Measurements from ENCODE around the gene HELZ.
"Not testable (repeated sequence)": the region's sequence is repeated elsewhere in the genome, so short reads cannot be mapped to it uniquely, and the experiment has no call there.

HELZ gene

DNA sequence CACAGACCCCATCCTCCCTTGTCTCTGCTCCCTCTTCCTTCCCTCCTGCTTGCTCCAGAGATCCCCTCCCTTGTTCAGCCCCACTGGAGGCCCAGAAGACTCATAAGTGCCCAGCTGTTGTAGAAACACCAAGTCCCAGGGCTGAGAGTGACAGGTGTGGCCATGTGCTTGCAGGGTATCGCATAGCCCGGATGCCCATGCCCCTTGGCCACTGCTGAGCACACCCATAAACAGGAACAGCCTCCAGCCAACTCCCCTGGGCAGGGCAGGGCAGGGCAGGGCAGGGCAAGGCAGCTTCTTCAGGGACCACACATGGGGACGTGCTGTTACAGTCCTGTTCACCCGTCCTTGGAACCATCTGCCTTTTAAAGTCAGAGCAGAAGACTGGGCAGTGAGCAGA lies 198.6 kb downstream of the HELZ start:
- no peak for DNase-seq

DNA sequence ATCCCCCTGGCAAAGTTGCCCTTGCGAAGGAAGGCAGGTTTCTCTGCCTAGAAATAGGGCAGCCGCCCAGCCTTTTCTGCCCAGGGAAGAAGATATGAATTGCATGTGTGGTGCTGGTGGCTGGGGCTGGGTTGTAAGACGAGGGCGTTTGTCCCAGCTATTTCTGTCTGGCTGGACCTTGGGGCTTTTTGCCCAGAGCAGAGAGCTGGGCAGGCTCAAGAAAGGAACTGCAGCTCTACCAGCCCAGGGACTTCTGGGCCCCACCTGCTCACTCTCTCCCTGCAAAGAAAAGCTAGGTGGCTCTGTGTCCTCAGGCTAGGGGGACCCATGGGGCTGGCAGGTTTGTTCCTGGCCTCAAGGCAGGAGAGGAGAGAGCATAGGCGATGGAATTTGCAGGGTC lies 200.1 kb downstream of the HELZ start:
- DNase-seq, result no peak

DNA sequence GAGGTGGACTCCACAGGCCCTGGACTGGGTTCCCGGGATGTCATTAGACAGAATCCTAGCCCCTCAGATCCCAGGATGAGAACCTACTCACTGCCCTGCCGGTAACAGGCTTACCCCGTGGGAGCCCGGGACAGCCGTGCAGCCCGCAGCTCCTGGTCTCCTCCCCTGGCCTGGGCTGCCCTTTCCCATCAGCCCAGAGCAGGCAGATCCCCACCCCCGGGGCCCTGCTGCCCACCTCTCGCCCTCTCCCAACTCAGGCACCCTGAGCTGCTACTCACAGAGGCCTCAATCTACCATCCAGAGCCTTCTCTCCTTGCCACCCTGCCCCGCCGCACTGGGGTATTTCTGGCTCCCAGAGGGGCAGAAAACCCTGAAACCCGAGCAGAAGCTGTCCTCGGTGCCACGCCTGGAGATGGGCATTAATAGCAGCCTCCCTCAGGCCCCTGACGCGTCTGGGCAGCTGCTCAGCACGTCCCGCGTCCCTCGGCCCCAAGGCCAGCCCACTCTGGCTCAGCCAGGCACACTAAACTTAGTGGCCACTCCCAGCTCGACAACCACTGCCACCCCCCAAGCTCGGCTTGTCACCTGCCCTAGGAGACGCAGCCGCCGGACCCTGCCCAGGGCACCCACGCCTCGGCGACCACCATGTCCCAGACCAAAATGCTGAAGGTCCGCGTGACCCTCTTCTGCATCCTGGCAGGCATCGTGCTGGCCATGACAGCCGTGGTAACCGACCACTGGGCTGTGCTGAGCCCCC lies 200.8 kb downstream of the HELZ start, which contains the start of gene CACNG1:
Gene CACNG1, plus strand, starts transcription at position 539 of the 757 bp plus-strand sequence. Its CDS starts 107 bp downstream, at position 646.
- DNase-seq, result no peak

DNA sequence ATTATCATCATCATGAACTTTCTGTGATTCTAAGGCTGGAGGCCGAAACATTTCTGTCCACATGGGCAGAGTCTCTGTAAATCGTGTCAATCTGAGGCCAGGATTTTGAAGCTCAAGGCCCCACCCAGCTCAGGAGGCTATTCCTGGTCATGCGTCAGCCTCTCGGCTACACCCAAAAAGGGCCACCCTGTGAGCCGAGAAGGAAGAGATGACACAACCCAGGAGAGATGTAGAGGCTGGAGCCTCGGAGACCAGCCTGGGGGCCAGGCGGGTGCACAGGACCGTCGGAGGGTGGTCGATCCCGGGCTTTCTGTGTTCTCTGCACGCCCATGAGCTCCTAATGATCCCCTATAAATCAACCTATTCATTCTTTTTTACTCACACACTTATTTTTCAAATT lies 201.7 kb downstream of the HELZ start:
- no peak for DNase-seq

DNA sequence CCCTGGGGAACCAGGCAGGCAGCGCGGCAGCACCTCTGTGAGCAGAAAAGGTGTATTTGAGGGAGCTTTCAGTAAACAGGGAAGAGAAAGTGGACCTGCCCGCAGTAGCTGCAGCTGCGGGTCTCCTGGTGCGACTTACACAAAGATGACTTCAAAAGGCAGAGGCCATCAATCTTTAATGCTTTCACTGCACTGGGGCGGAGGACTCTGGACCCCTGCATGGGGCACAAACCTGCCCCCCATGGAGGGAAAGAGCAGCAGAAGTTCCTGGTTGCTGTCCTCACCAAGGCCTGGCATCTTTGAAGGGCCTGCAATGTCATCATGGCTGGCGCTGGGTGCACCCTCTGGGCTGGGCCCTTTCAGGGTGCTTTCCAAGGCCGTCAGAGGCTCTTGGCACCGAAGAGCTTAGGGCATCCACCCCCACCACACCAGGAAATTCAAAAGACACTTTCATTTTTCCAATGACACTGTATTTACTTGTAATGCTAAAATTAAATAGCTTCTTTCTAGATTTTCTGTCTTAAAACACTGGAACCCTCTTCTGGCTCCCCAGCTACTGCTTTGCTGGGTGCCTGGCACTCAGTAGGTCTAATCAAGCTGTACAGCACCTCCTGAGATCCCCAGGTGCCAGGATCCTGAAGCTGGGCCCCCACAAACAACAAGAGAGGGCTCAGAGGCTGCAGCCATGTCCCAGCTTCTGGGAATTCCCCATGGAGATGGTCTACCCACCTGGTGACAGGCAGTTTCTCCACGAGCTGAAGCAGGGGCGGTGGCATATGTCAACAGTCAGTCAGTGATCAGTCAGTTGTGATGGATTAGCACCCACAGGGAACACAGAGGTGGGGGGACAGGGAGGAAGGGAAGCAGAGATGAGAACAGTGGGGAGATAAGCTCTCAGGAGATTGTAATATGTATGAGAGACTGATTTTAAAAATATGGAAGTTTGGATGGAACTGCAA lies 202.8 kb downstream of the HELZ start:
- no peak for DNase-seq

DNA sequence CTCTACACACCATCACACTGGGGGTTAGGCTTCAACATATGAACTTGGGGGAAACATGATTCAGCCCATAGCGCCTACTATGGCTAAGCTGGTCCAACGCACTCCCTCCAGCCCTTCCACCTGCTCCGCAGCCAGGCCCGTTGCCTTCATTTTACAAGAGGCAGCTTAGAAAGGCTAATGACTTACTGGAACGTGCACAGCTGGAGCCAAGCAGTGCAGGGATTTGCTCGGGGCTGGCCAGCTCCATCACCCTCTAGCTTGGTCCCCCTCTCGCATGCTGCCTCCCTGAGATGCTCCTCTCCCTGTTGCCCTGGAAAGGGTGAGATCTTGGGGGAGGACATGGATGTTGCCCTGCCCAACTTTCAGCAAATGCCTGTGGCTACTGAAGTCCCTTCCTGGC lies 203.5 kb downstream of the HELZ start:
- no peak for DNase-seq

DNA sequence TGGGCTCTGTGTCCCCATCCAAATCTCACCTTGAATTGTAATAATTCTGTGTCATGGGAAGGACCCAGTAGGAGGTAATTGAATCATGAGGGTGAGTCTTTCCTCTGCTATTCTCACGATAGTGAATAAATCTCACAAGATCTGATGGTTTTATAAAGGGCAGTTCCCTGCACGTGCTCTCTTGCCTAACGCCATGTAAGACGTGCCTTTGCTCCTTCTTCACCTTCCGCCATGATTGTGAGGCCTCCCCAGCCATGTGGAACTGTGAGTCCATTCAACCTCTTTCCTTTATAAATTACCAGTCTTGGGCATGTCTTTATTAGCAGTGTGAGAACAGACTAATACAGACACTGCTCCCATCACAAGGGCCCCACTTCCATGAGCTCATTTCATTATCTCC lies 203.9 kb downstream of the HELZ start:
- not testable (repeated sequence) for DNase-seq

DNA sequence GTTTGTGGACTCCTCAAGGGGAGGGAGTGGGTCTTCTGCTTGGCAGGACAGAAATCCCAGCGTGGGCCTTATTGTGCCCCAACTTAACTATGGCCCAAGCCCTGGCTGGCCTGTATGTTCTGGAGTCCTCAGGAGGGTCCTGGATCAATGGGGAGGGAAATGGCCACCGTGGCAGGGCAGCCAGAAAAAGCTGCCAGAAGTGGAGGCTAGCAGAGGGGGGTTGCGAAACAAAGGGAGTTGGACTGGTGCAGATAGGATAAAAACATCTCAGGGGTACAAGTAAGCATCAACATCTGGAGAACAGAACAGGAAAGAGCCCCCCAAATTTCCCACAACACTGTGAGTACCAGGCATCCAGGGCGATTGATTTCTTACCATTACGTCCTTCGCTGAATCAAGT lies 204.3 kb downstream of the HELZ start:
- DNase-seq, result no peak

DNA sequence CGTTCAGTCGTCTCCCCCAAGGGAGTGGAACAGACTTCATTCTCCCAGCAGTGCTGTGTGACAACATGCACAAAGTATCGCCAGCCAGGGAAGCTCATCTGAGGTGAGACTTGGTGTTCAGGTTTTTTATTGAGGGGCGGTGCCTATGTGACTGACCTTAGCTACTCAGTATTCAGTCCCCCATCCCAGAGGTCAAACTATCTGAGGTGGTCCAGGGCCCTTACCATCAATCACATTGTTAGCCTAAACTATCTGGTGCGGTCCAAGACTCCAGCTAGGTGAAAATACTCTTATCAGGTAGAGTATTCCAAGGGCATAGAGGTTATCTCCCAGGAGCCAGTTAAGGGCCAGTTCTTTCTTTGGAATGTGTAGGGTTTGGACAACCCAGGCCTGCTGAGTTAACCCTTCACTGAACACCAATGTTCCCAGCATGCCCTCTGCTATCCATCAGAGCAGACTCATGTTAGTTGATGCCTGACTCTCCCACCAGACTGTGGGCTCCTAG lies 206.1 kb downstream of the HELZ start:
- DNase-seq, result no peak

DNA sequence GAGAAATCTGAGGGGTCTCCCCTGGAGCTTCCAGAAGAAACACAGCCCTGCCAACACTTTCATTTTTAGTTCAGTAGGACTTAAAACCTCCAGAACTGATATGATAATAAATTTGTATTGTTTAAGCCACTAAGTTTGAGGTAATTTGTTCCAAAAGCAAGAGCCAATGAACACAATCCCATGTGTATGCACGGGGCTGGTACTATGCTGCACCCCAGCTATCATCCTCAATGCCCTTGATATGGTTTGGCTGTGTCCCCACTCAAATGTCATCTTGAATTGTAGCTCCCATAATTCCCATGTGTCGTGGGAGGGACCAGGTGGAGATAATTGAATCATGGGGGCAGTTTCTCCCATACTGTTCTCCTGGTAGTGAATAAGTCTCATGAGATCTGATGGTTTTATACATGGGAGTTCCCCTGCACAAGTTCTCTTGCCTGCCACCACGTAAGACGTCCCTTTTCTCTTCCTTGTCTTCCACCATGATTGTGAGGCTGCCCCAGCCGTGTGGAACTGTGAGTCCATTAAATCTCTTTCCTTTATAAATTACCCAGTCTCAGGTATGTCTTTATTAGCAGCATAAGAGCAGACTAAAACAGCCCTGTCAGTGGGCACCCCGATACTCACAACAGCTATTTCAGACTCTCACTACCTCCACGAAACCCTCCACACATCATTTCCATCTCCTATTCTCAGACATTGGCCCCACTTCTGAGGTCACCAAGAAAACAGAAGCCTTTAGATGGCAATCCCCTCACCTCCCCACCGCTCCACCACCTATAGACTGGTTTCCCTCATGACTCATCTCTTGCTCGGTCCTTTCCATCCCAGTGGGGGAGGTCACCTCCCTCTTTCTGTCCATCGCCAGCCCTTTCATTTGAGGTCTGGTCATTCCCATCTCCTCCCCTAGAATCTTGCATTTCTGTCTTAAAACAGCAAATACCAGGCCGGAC lies 209.6 kb downstream of the HELZ start:
- no peak for DNase-seq

DNA sequence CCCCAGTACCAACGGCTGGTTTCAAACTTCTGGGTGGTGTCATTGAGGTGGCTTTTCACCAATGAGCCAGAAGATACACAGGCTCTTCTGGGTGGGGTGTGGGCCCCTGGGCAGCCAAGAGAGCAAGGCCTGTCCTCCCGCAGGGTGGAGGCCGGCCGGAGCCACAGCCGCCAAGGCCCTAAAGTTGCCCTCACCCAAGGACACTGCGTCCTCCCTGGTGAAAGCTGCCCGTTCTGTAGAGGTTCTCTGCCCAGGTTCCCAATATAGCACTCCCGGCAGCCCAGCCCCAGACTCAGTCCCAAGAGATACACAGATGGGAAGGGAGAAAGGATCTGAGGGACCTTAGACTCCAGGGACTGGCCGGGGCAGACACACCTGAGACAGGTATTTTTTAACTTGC lies 211.4 kb downstream of the HELZ start:
- no peak for DNase-seq

DNA sequence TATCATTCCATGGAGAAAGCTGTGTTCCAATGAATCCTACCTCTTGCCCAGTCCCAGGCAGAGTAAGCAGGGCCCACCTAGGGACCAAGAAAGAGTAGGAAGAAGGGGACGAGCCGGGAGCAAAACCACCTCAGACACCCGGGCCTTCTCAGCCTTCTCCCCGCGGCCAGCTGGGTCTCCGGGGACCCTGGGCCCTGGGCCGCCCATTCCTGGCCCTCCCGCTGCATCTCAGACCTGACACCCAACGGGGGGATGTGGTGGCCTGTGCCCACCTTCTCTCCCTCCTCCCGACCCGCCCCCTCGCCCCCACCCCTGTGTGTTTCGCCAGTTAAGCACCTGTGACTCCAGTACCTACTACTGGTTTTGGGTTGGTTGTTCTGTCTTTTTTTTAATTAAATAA lies 212.0 kb downstream of the HELZ start:
- no peak for DNase-seq

DNA sequence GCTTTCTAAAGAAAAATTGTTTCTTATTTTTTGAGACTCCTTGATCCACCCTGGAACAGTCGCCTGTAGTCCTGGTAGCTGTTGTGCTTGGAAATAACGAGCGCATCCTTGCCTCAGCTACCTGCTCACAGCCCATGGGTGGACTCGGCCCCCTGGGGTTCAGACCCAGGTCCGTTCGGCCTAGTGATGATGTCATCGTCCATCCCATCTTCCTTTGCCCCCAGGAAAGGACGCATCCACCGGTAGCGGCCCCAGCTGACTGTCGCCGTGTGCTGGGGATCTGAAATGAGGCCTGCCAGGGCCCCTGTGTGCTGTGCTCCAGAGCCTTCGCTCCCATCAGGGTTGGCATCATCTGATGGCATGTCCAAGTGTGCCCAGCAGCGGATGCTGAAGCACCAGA lies 212.6 kb downstream of the HELZ start:
- DNase-seq, result no peak

DNA sequence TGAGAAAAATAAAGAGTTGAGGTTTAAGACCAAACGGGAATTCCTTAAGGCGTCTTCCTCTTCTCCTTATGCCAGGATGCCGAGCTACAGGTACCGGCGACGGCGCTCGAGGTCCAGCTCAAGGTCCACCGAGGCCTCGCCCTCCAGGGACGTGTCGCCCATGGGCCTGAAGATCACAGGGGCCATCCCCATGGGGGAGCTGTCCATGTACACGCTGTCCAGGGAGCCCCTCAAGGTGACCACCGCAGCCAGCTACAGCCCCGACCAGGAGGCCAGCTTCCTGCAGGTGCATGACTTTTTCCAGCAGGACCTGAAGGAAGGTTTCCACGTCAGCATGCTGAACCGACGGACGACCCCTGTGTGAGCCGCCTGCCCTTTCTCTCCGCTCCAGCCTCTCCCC lies 214.4 kb downstream of the HELZ start:
- no peak for DNase-seq

DNA sequence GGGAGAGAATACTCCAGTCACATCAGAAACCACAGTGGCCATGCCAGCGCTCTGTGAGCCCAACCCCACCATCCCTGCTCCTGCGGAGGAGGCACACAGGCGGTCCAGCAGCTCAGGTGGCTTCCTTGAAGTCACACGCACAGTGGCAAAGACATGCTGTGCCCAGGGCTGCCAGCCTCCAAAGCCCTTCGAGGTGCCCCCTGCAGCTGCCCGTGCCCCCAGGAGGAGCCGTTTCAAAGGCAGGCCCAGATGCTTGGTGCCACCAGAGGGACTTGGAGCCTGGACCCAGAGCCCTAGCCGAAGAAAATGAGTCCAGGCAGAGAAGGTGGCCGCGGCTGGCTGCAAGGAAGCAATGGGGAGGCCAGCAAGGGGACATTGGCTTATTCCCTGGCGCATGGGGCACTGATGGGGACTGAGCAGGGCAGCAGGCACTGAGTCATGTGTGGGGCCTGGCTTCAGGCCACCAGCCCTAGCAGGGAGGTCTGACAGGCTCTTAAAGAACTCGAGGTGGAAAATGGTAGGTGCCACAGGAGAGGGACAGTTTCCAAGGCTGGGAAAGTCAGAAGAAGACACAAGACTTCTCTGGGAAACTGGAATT lies 217.9 kb downstream of the HELZ start:
- DNase-seq, result no peak

DNA sequence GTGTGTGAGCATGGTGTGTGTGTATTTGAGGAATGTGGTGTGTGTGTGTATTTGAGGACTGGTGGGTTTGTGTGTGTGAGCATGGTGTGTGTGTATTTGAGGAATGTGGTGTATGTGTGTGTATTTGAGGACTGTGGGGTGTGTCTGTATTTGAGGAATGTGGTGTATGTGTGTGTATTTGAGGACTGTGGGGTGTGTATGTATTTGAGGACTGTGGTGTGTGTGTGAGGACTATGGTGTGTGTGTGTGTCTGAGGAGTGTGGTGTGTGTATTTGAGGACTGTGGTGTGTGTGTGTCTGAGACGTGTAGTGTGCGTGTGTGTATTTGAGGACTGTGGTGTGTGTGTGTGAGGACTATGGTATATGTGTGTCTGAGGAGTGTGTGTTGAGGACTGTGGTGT lies 218.7 kb downstream of the HELZ start:
- DNase-seq, result no peak

DNA sequence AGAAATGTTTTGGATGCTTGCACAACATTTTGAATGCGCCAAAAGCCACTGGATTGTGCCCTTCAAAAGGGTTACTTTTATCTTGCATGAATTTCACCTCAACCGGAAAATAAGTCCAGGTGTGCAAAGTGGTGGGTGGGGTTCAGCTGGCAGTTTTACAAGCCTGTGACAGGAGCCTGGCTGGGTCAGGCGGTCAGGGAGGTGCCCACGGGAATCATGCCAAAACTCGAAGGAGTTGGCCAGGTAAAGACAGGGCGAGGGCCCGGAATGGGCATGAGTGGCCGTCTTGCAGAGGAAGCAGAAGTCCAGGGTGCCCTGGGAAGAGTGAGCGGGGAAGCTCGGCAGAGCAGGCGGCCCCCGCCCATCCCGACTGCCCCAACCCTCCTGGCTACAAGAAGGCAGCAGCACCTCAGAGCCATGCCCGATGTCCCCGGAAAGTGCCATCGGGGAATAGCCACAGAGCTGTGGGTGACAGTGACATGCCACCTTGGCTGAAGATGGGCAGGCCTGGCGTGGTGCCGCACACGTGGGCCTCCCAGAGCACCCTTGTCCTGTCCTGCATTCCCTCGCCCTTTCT lies 219.7 kb downstream of the HELZ start:
- DNase-seq, result no peak

DNA sequence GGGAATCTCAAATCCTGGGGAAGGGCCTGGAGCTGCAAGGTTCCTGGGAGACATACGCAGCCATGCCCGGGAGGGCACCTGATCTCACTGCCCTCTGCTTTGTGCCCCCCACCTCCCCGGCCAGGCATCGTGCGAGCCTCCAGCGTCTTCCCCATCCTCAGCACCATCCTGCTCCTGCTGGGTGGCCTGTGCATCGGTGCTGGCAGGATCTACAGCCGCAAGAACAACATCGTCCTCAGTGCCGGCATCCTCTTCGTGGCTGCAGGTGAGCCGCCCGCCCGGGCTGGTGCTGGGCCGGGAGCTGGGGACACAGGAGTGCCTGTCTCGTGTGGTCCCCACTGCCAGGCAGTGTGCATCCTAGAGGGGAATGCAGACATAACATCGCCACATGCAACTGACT lies 220.3 kb downstream of the HELZ start:
- no peak for DNase-seq

DNA sequence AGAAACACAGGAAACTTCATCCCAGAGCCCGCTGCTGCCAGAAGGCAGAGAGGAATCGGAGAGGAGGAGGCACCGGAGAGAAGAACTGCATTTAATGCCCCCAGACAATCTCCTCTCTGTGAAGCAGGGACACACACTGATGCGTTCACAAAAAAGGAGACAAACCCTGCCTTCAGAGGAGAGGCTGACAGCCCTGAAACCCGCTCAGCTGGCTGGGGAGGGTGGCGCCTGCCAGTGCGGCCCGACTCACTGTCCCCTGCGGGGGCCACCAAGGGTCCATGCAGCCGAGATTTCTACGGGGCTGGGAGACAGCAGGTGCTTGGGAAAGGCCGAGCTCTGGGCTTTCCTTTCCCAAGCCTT lies 222.6 kb downstream of the HELZ start:
- DNase-seq, result no peak

DNA sequence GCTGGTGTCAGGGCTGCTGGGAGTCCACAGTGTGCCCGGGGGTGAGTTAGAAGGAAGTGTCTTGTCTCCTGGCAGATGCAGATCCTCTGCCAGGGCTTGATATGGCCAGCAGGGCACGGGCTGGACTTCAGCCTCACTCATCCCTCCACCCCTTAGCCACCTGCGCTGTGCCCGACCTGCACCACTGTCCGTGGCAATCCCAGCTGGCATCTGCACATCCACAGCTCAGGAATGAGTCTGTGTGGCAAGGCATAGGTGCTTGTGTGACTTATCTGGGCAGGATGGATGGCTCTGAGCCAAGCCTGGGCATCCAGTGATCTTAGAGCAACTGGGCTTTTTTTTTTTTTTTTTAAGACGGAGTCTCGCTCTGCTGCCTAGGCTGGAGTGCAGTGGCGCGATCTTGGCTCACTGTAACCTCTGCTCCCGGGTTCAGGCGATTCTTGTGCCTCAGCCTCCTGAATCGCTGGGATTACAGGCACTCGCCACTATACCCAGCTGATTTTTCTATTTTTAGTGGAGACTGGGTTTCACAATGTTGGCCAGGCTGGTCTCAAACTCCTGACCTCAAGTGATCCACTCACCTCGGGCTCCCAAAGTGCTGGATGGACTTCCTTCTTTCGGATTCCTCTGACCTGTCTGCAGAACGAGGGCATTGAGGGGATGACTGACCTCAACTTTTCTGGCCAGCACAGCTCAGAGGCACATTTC lies 223.1 kb downstream of the HELZ start:
- DNase-seq, result no peak

DNA sequence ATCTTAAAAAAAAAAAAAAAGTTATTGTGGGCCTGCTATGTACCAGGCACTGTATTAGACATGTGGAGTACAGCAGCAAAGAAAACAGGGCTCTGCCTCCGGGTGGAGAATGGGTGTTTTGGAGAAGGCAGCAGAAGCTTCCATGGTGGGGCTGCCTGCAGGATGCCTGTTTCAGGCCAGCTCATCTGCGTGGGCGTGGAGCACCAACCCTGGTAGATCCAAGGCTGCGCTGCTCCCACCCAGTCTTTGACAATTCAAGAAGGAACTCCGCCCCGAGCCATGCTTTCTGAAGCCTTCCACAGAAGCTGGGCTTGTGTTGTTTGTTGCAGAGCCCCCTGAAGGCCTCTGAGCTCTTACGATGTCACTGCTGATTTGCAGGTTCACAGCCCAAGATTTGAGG lies 223.8 kb downstream of the HELZ start:
- peak in 2 of 4 experiments; percentile 6 to 10 for DNase-seq

All from suppressor macrophage (primary cell).